ENCODE results near the gene TGFBR2.

- TF ChIP-seq ZBTB11 (CRISPR knock-in tag; IDR thresholded peaks at IDR 0.05): no peak
- no peak for TF ChIP-seq EZH2 (IDR thresholded peaks at IDR 0.05; ENCODE audit: borderline replicate concordance, control insufficient read depth, low read depth, low read length)
- TF ChIP-seq ZNF274 (IDR thresholded peaks at IDR 0.05; ENCODE audit: insufficient read depth, insufficient read length): no peak
- TF ChIP-seq ATF3 (IDR thresholded peaks at IDR 0.05; ENCODE audit: borderline replicate concordance, extremely low read depth, low read depth, low read length): no peak
- no peak for TF ChIP-seq EP300 (IDR thresholded peaks at IDR 0.05; ENCODE audit: borderline replicate concordance in 1 of 2, control insufficient read depth in 1 of 2, low read depth in 2 of 2, low read length in 2 of 2)
- no peak for TF ChIP-seq TAF1 (IDR thresholded peaks at IDR 0.05; ENCODE audit: borderline replicate concordance, low read depth, low read length)
These were observed 27.3 kb upstream of the TGFBR2 start for GRCh38 chr3:30578986-30579579.
